Measurements from ENCODE around the gene UQCR11. TPM values are rescaled to one million over a fixed set of nuclear protein-coding genes. Genes with fewer than 3 reads are reported as not detected.

Gene UQCR11
- total RNA-seq, 4 donors from 2014 or later, result 55.0 to 76.8 (median 73.8) TPM

- TF ChIP-seq CTCF (IDR thresholded peaks at IDR 0.05; ENCODE audit: low read depth), result no peak
Measured at GRCh38 chr19:1606138-1606651, 933 bp upstream of the UQCR11 start.

- no peak for TF ChIP-seq CTCF (IDR thresholded peaks at IDR 0.05; ENCODE audit: low read depth)
Measured at GRCh38 chr19:1602091-1602707, 3.1 kb downstream of the UQCR11 start.

- TF ChIP-seq CTCF (IDR thresholded peaks at IDR 0.05; ENCODE audit: low read depth), result no peak
Measured at GRCh38 chr19:1601613-1602064, 3.6 kb downstream of the UQCR11 start.

- TF ChIP-seq CTCF (IDR thresholded peaks at IDR 0.05; ENCODE audit: low read depth), result no peak
Measured at GRCh38 chr19:1599460-1599846, 5.8 kb downstream of the UQCR11 start.

GRCh38 chr19:1598777-1599459 lies 6.3 kb downstream of the UQCR11 start:
- no peak for TF ChIP-seq CTCF (IDR thresholded peaks at IDR 0.05; ENCODE audit: low read depth)

GRCh38 chr19:1593501-1593772 lies 11.8 kb downstream of the UQCR11 start:
- no peak for TF ChIP-seq CTCF (IDR thresholded peaks at IDR 0.05; ENCODE audit: low read depth)

GRCh38 chr19:1592755-1593500 lies 12.3 kb downstream of the UQCR11 start, which contains the start of gene MBD3:
MBD3 (minus strand) TSS chr19:1592865; CDS start chr19:1592631, 234 bp downstream.
- no peak for TF ChIP-seq CTCF (IDR thresholded peaks at IDR 0.05; ENCODE audit: low read depth)
